ENCODE measurements around the gene TBC1D4. TPM values are rescaled to one million over a fixed set of nuclear protein-coding genes. Genes with fewer than 3 reads are reported as not detected.
"Not testable (repeated sequence)": the region's sequence is repeated elsewhere in the genome, so short reads cannot be mapped to it uniquely, and the experiment has no call there.

The TBC1D4 gene
- total RNA-seq, 2 donors from 2014 or later: 16.7 to 27.9 TPM

DNA sequence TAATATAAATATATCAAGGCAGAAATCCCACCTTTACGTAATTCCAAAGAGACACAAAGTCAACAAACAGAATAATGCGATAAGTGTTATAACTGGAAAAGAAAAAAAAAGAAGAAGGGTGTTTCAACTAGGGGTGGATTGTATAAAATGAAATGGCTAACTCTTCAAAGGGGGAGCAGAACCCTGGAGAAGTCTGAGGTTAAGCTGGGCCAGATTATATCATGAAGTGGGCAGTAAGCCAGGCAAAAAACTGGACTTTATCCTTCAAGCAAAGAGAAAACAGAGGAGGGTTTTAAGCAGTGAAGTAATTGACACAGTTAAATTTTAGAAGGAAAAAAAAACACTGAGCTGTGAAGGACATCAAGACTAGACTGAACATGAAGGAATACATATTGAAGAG lies 41.9 kb downstream of the TBC1D4 start:
- peak; percentile 75 for DNase-seq
- H3K4me3 ChIP-seq: no peak overlapping the region
- no peak overlapping the region for H3K9ac ChIP-seq (ENCODE audit: low read depth in 2 of 2, low read length in 2 of 2)
- no peaks in the 10 kb centered on the region for H3K27me3 ChIP-seq
- intact Hi-C loops (cut with DNase I): no loop called here
- no peaks in the 10 kb centered on the region for H3K9me3 ChIP-seq
- H3K36me3 ChIP-seq: no peaks in the 10 kb centered on the region
- H3K27ac ChIP-seq: no peak overlapping the region
- no peaks in the 10 kb centered on the region for H3K4me1 ChIP-seq
- TF ChIP-seq, protein P1, sequence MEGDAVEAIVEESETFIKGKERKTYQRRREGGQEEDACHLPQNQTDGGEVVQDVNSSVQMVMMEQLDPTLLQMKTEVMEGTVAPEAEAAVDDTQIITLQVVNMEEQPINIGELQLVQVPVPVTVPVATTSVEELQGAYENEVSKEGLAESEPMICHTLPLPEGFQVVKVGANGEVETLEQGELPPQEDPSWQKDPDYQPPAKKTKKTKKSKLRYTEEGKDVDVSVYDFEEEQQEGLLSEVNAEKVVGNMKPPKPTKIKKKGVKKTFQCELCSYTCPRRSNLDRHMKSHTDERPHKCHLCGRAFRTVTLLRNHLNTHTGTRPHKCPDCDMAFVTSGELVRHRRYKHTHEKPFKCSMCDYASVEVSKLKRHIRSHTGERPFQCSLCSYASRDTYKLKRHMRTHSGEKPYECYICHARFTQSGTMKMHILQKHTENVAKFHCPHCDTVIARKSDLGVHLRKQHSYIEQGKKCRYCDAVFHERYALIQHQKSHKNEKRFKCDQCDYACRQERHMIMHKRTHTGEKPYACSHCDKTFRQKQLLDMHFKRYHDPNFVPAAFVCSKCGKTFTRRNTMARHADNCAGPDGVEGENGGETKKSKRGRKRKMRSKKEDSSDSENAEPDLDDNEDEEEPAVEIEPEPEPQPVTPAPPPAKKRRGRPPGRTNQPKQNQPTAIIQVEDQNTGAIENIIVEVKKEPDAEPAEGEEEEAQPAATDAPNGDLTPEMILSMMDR (IDR thresholded peaks at IDR 0.05): no peak

DNA sequence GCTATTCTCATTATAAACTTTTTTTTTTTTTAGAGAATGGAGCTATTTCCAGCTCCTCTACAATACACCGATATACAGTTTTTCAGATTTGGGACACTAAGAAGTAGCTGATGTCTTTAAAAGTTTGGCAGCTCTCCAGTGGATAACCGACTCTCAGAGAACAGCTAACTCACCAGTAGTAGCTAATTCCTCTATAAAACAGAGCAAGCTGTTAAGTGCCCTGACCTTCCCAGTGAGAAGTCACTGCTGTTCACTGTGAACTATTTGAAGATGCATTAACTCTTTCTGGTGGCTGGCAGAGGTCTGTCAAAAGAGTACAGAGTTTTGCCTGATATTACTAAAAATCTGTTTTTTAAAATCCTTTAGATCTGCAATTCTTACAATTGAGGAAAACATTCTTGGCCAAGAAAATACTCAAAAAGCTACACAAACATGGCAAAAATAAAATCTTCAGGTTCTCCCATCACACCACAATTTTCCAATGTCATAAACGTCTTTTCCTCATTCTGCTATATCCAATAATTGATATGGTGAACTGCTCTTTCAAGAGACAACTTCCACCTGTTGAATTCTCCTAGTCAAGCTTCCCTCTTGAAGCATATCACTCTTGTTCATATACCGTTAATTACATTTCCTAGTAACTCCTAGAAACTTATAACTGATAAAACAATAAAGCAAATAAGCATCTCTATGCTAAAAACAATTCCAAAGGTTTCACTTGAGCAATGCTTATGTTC lies 44.2 kb downstream of the TBC1D4 start:
- H3K27me3 ChIP-seq: no peaks in the 10 kb centered on the region
- intact Hi-C loops (cut with DNase I): no loop called here
- H3K27ac ChIP-seq: no peak overlapping the region
- no peak overlapping the region for H3K4me3 ChIP-seq
- TF ChIP-seq, protein P1 (IDR thresholded peaks at IDR 0.05): no peak
- H3K9ac ChIP-seq (ENCODE audit: low read depth in 2 of 2, low read length in 2 of 2): no peak overlapping the region
- H3K4me1 ChIP-seq: no peaks in the 10 kb centered on the region
- no peaks in the 10 kb centered on the region for H3K36me3 ChIP-seq
- DNase-seq: no peak
- H3K9me3 ChIP-seq: no peaks in the 10 kb centered on the region

DNA sequence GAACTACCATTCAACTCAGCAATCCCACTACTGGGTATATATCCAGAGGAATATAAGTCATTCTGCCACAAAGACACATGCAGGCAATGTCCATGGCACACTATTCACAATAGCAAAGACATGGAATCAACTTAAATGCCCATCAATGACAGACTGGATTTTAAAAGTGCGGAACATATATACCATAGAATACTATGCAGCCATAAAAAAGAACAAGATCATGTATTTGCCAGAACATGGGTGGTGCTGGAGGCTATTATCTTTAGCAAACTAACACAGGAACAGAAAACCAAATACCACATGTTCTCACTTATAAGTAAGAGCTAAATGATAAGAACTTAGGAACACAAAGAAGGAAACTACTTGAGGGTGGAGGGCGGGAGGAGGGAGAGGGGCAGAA lies 47.8 kb downstream of the TBC1D4 start:
- H3K27me3 ChIP-seq; DNase-seq; H3K36me3 ChIP-seq; intact Hi-C loops (cut with DNase I); H3K27ac ChIP-seq; H3K4me1 ChIP-seq; H3K4me3 ChIP-seq; H3K9me3 ChIP-seq; H3K9ac ChIP-seq (ENCODE audit: low read depth in 2 of 2, low read length in 2 of 2): not testable (repeated sequence)

DNA sequence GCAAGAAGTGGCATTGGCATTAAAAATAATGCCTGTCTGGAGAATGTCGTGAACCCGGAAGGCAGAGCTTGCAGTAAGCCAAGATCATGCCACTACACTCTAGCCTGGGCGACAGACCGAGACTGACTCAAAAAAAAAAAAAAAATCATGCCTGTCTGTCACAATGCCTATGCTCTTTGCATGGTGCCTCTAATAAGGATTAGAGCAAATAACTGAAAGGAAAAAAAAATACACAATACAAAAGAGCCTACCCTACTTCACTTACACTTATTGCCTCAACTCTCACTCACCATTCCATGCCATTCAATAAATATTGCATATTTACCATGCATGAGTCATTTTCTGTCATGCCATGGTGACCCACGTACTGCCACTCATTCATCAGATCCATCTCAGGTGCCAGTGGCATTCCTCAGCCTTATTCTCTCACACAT lies 49.1 kb downstream of the TBC1D4 start:
- Histone ChIP-seq H3K4me1 (no peaks in the 10 kb centered on the region), H3K36me3 (no peaks in the 10 kb centered on the region), H3K27ac (no peak overlapping the region), H3K9ac (ENCODE audit: low read depth in 2 of 2, low read length in 2 of 2) (no peak overlapping the region), H3K9me3 (no peaks in the 10 kb centered on the region), H3K4me3 (no peak overlapping the region), H3K27me3 (no peaks in the 10 kb centered on the region)
- TF ChIP-seq, protein P1 (IDR thresholded peaks at IDR 0.05): no peak
- intact Hi-C loops (cut with DNase I): no loop called here
- no peak for DNase-seq

DNA sequence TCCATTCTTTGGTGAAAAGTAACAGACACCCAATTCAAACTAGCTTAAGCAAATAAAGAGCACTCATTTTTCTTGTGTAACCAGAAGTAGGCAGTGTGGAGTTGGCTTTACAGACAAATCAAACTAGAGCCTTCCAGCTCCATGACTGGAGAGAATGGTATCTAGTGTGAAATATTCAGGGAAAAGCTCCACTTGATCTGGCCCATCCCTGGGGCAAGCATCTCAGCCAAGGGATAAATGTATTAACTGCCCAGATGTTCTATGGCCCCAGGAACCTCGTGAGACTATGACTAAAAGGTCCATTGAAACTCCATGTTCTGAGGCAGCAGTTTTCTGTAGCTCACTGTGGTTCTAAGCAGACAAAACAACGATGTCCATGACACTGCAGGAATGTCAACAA lies 49.9 kb downstream of the TBC1D4 start:
- TF ChIP-seq, protein P1 (IDR thresholded peaks at IDR 0.05): no peak
- Histone ChIP-seq H3K27me3 (no peaks in the 10 kb centered on the region), H3K9ac (ENCODE audit: low read depth in 2 of 2, low read length in 2 of 2) (no peak overlapping the region), H3K9me3 (no peaks in the 10 kb centered on the region), H3K27ac (no peak overlapping the region), H3K36me3 (no peaks in the 10 kb centered on the region), H3K4me3 (no peak overlapping the region), H3K4me1 (no peaks in the 10 kb centered on the region)
- intact Hi-C loops (cut with DNase I): no loop called here
- no peak for DNase-seq

DNA sequence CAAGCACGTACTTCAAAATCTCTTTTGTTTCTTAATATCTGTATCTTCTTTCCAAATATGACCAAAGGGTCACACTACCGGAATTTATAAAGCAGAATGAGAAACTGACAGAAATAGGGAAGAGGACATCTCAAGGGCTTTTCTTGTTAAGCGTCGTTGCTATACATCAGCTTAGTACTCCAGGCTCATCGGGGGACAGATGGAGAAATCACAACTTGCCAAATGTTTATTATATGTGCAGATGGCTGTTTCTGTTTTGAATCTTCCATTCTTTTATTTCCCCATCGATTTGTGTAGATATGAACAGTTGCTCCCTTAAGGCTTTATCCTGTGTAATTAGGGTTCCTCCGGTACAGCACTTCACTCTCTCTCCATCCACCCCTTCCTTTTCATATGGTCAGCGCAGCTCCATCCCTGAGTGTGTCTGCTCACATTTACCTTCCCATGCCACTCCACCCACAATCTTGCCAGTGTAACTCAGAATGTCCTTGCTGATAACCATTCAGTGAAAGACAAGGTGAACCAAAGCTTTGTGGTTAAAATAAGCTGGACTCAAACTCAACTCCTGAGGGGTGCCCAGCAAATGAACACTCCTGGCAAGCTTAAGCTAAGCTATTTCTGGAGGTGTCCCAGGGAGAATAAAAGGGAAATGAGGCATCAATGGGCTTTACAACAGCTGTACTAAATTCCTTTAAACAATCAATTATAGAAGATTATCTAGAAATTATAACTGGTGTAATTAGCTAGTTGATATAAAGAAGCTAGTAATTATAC lies 51.3 kb downstream of the TBC1D4 start:
- TF ChIP-seq, protein P1 (IDR thresholded peaks at IDR 0.05): no peak
- intact Hi-C loops (cut with DNase I): no loop called here
- H3K9ac ChIP-seq (ENCODE audit: low read depth in 2 of 2, low read length in 2 of 2): no peak overlapping the region
- H3K27me3 ChIP-seq: no peaks in the 10 kb centered on the region
- H3K9me3 ChIP-seq: no peaks in the 10 kb centered on the region
- no peaks in the 10 kb centered on the region for H3K4me1 ChIP-seq
- DNase-seq: no peak
- no peak overlapping the region for H3K4me3 ChIP-seq
- no peaks in the 10 kb centered on the region for H3K36me3 ChIP-seq
- no peak overlapping the region for H3K27ac ChIP-seq

All from colonic mucosa (tissue), 4 donors.